Central memory CD4-positive, alpha-beta T cell (primary cell): ENCODE results near the gene OR5AK2.
"Not testable (repeated sequence)": the region's sequence is repeated elsewhere in the genome, so short reads cannot be mapped to it uniquely, and the experiment has no call there.

Experiments used
- DNase-seq: peaks from one replicate; pipeline ENCODE4 v3.0.0; 2022
- total RNA-seq, 3 experiments: gene quantifications; one replicate each; lab custom pipeline; 2026; lab: John Stamatoyannopoulos, UW

Gene OR5AK2, protein sequence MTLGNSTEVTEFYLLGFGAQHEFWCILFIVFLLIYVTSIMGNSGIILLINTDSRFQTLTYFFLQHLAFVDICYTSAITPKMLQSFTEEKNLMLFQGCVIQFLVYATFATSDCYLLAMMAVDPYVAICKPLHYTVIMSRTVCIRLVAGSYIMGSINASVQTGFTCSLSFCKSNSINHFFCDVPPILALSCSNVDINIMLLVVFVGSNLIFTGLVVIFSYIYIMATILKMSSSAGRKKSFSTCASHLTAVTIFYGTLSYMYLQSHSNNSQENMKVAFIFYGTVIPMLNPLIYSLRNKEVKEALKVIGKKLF
- total RNA-seq: 0 reads per million in 3 experiments

DNA sequence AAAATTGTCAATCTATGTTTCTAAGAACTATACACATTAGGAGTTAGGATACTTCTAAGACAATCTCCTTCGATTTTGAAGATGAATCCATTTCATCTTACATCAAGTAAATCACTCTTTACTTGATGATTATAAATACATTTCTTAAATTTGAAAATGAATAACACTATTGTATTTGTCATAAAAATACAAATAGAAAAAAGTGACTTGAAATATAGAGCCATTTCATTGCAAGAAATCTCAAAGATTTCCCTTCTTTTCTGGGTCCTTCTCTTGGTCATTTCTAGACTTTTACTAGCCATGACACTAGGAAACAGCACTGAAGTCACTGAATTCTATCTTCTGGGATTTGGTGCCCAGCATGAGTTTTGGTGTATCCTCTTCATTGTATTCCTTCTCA lies at the start of gene OR5AK2:
TSS of gene OR5AK2 (plus strand) at position 301 of the 400 bp plus-strand sequence. CDS start at position 301, 0 bp downstream.
- DNase-seq: no peak

DNA sequence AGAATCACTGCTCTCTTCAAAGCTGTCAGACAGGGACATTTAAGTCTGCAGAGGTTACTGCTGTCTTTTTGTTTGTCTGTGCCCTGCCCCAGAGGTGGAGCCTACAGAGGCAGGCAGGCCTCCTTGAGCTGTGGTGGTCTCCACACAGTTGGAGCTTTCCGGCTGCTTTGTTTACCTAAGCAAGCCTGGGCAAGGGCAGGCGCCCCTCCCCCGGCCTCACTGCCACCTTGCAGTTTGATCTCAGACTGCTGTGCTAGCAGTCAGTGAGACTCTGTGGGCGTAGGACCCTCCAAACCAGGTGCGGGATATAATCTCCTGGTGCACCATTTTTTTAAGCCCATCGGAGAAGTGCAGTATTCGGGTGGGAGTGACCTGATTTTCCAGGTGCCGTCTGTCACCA lies 43.2 kb upstream of the OR5AK2 start:
- not testable (repeated sequence) for DNase-seq

DNA sequence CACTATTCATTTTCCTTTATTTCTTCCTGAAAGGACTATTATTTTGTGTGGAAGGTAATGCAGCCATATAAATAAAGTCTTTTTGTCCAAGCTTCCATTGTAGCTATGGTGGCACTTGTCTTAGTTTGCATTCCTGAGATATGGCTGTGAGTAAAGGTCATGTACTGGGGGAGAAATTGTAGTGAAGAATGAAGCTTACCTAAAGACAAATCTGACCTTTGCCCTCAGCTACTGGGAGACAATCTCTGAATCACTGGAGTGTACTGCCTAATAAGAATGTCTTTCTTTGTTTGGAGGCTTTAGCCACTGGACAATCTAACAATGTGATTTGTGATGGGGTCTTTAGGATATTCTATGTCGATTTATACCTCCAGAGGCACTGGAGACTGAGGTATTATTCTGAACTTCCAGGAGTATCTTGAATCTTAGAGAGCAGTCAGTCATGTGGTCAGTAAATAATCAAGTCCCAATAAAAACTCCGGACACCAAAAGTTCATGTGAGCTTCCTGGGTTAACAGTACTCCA lies 39.7 kb upstream of the OR5AK2 start:
- no peak for DNase-seq

DNA sequence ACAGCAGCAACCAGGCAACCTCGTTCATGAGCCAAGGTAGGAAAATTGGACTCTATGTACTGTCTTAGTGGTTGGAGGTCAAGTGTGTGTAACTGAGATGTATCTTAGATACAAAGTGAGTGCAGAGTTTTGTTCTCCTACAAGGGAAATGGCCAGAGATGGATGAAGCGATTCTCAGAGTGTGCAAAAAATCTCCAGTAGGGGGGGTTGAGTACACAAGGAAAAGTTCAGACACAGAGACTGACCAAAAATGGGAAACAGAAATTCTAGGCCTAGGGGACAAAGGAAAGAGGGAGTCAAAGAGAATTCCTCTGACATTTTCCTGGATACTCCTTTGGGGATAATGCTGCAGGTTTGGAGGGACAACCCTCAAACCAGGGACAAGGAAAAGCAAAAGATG lies 38.2 kb upstream of the OR5AK2 start:
- DNase-seq: no peak

DNA sequence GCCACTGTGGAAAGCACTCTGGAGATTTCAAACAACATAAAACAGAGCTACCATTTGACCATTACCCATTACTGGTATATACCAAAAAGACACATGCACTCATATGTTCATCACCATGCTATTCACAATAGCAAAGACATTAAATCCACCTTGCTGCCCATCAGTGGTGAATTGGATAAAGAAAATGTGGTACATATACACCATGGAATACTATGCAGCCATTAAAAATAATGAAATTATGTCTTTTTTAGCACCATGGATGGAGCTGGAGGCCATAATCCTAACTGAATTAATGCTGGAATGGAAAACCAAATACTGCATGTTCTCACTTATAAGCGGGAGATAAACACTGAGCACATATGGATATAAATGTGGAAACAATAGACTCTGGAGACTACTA lies 34.8 kb upstream of the OR5AK2 start:
- not testable (repeated sequence) for DNase-seq

DNA sequence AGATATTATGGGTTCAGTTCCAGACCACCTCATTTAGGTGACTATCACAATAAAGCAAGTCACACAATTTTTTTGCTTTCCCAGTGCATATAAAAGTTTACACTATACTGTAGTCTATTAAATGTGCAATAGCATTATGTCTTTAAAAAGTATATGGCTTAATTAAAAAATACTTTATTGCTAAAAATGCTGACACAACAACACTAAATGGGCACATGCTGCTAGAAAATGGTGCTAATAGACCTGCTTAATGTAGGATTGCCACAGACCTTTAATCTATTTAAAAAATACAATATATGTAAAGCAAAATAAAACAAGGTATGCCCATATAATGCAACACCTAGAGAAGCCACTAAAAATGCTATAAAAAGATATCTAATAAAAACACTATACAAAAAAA lies 27.1 kb upstream of the OR5AK2 start:
- DNase-seq: no peak

DNA sequence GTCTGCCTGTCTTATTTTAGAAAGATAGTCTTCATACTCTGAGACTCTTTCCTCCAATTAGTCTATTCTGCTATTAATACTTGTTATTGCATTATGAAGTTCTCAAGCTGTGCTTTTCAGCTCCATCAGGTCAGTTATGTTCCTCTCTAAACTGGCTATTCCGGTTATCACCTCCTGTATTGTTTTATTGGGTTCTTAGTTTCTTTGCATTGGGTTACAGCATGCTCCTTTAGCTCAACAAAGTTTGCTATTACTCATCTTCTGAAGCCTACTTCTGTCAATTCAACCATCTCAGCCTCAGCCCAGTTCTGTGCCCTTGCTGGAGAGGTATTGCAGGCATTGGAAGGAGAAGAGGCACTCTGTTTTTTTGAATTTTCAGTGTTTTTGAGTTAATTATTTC lies 21.0 kb upstream of the OR5AK2 start:
- no peak for DNase-seq

DNA sequence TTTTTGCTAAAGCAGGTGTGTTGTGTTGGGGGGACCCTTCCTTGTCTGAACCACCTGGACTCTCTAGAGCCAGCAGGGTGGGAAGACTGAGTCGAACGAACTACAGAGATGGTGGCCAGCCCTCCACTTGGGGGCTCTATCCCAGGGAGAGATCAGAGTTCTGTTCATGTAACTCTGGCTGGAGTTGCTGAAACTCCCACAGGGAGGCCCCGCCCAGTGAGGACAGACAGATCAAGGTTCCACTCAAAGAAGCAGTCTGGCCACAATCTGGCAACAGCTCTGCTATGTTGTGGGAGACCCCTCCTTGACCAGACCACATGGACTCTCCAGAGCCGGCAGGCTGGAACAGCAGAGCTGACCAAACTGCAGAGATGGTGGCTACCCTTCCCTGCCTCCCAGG lies 20.2 kb upstream of the OR5AK2 start:
- DNase-seq: no peak

DNA sequence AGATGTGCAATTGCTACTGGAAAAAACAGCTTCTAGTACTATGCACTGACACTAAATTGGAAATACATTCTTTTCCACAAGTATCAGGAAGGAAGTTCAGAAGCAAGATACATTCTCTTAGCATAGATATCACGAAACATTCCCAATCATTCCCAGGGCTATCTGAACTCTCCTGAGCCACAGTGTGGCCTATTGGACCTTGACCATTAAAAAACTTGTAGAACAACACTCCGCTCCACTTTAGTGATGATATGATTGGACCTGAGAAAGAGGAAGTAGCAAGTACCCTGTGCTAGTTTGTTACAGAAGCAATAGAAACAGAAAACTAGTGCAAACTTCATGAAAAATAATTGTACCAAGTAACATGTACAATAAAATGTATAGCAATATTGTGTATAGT lies 11.4 kb upstream of the OR5AK2 start:
- no peak for DNase-seq

DNA sequence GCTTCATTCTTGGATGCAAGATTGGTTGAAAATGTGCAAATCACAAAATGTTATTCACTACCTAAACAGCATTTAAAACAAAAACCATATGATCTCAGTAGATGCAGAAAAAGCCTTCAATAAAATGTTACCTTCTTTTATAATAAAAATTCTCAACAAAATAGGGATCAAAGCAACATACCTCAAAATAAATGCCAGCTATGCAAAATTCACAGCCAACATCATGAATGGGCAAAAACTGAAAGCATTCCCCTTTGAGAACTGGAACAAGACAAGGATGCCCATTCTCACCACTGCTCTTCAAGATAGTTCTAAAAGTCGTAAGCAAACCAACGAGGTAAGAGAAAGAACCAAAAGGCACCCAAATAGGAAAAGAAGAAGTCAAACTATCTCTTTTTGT lies 2.0 kb downstream of the OR5AK2 start:
- no peak for DNase-seq

DNA sequence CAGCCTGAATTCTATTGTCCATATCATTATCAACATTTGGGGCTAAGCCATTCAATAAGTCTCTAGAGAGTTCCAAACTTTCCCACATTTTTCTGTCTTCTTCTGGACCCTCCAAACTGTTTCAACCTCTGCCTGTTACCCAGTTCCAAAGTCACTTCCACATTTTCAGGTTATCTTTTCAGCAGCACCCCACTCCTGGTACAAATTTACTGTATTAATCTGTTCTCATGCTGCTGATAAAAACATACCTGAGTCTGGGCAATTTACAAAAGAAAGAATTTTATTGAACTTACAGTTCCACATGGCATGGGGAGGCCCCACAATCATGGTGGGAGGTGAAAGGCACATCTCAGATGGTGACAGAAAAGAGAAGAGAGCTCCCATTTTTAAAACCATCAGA lies 5.8 kb downstream of the OR5AK2 start:
- no peak for DNase-seq

DNA sequence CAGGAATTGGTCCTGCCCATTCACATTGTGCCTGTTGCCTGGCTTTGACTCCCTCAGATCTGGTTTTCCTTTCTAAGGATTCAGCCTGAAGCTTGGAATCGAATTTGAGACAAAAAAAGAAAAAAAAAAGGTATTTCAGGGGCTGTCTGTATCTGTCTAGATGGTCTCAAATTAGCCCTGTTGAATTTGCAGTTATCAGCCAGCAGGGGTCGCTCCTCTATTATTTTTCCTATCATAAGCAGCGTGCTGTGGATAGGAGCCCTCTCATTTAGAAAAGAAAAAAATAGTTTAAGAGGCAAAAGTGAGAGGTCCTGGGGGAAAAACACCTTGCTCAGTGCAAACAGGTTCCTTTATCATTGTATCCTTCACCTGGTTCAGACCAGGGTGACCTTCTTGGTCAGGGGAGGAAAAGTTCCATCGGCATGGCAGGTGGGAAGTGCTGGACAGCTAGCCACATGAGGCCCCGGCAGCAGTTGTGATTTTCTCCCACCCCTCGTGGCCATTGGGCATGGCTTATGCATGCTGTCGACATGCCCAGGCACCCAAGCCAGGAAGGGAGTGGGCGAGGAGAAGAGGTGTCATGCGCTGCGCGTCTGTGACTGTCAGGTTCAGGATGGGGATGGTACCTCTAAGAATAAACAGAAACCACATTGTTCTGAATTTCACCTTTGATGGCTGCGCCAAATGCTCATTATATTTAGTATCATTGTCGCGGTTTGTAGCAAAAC lies 13.1 kb downstream of the OR5AK2 start:
- no peak for DNase-seq

DNA sequence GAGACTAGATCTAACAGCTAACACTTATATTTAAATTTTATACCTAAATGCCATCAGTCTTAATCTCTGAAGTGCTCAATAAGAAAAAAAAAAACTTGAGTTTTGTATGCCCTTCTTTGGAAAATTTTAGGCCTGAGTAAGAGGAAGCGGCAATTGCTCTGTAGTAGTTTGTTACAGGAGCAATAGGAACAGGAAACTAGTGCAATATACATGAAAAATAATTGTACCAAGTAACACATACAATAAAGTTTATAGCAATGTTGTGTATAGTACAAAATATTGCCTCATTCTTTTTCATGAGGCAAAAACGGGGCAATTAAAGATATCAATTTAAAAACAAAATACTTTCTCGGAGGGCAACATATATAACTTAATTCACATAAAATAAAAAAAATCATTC lies 19.7 kb downstream of the OR5AK2 start:
- no peak for DNase-seq

DNA sequence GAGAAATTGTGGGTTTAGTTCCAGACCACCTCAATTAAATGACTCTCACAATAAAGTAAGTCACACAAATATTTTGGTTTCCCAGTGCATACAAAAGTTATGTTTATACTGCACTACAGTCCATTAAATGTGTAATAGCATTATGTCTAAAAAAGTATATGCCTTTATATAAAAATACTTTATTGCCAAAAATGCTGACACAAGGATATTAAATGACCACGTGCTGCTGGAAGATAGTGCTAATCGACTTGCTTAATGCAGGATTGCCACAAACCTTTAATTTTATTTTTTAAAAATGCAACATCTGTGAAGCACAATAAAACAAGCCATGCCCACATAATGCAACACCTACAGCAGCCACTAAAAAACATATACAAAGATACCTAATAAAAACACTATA lies 27.0 kb downstream of the OR5AK2 start:
- no peak for DNase-seq

DNA sequence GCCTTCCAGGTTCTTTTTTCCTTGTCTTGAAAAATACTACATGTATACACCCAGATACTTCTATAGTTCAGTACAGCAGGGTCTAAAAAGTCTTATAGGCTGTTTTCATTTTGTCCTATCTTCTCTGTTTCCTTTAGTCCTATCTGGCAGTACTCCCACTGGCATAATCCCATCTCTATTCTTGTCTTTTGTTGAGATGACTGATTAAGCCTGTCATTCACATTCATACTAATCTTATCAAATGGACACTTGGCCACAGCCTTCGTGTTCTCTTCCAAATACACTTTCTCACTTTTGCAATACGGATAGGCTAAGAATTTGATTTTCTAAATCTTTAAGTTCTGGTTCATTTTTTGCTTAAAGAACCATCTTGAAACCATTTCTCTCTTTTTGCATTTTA lies 42.8 kb downstream of the OR5AK2 start:
- DNase-seq: no peak
